Activated CD8-positive, alpha-beta memory T cell treated with anti-CD3 and anti-CD28 coated beads, Interleukin-2, amount 50 U/mL, for 24 hours (primary cell): ENCODE data around the gene LRIT2.

ENCODE experiments used
- DNase-seq: peaks from one replicate; pipeline ENCODE4 v3.0.0-alpha.2; 2020; ENCODE audit errors: extremely low read depth

Gene LRIT2

DNA sequence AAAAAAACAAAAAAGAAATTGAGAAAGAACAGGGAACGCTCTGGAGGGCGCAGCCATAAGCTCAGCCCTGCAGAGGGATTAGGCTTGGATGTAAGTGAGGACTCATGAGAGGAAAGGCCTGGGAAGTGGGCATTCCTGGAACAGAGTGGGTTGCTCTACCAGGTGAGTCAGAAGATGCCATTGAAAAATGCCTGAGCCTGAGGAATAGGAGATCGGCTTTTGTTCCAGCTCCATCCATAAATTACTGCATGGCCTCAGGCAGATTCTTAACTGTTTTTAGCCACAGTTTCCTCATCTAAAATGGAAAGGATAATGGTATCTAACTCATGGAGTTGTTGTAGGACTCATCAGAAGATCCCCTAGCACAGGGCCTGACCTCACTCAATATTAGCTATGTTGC lies 18.4 kb upstream of the LRIT2 start:
- DNase-seq = no peak

DNA sequence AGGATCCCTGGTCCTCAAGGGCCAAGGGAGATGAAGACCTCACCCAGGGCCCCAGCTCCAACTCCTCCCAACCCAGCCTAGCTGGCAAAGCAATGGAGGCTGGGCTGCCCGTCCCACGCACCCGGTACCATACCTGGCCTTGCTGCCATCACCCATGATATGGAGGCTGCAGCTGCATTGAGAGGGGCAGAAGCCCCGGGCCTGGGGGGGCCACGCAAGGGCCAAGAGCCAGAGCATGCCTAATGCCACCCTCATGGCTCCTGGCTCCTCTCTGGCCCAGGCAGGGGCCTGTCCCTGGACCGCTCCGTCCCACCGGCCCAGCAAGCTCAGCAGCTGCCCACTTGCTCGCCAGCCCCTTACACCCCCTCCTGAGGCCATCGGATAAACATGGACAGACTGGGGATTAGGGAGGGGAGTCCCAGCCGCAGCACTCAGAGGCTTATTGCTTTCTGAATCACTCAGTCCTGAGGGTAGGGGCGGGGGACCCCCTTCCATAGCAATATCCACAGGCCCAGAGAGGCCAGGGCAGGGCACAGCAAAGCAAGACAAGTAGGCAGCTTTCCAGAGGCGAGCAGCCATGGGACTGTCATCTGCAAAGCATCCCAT lies 15.9 kb upstream of the LRIT2 start, which contains the start of gene LRIT1:
Gene LRIT1 (minus strand): TSS at position 362 of the 606 bp plus-strand sequence. CDS start 107 bp downstream, at position 255.
- no peak for DNase-seq

DNA sequence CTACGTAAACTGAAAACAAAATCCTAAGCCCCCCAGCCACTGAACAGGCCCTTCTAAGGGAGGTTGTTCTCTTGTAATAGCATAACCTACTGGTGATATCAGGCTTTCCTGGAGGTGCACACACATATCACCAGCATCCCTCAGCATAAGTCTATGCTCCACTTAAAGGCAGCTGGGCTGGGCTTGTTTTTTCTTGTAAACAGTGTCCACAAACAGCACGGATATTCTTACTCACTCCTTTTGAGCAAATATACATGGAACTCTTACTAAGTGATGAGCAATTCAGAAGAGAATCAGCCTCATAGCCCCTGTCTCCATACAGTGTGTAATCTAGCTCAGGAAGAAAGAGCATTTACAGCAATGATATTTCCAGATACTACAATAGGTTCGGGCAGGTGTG lies 13.6 kb upstream of the LRIT2 start:
- no peak for DNase-seq

DNA sequence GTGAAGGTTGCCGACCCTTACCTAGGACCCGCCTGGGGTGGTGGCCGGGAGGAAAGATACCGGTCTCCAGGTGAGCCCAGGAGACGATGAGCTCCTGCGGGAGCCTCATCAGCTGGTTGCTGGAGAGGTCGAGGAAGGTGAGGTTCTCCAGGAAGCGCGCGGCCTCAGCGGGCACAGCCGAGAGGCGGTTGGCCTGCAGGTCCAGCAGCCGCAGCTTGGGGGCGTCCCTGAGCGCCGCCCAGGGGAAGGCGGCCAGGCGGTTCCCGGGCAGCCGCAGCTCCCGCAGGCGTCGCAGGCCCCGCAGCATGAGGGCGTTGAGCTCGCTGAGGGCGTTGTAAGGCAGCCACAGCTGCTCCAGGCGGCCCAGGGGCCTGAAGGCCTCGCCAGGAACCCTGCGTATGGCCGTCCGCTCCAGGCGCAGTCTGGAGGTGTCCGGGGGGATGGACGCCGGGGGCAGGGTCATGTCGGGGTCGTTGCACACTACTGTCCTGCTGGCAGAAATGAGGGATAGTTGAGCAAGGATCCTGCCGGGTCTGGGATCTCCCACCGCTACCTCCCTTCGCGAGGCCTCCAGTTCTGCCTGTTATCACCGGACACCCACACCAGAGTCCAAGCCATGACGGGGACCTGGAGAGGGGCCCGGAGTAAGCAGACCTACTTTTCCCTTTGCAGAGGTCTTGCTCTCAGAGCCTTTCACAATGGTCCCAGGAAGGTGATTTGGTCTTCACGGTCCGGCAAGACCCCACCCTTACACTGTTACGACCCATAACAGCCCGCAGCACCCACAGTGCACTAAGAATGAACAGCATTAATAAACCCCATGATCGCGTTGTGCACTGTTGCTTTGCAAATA lies 12.1 kb upstream of the LRIT2 start:
- no peak for DNase-seq

DNA sequence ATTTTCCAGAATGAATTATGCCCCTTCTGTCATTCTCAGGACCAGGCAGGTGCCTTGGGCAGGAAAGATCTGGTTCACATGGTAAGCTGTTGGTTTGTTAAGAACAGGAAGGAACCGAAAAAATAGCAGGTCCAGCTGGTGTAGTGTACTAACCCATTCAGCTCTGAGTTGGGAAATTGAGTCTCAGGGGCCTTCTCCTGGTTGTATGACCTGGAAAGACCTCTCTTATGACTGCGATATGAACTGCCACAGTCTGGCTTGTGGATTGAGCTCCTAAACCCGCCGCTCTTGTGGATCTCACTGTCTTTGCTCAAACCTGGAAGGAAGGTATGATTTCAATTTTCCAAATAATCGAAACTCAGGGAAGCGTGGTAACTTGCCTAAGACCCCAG lies 11.5 kb upstream of the LRIT2 start:
- DNase-seq = no peak

DNA sequence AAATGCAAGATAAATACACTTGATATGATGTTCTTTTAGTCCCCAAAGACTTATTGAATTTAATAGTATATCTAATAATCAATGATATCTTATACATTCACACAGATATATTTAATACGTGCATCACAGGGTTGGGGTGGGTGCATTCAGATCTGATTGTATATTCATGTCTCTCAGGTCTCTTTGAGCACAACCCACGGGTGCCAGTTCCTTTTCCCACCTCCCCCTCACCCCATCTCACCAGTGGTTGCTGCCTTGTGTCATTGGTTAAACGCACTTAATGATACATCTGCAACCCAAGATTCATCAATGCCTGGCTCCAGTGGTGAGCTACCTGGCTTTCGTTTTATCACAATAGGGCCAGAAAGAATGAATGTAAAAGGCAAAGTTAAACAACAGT lies 9.8 kb upstream of the LRIT2 start:
- no peak for DNase-seq

DNA sequence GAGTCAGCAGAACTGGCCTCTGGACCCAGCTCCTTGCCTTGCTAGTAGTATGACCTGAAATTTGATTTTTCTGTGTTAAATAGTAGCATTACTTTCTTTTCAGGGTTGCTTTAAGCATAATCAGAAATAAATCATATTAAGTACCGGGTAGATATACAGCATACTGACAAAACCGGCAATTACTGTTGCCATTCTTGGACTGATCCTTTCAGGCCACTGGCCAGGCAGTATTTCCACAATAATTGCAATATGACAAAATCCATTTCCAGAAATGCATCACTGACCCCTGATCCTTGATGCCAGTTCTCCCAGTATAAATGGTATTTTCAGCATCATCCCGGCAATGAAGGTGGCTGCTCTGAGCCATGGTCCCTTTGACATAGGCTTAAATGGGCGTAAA lies 9.1 kb upstream of the LRIT2 start:
- no peak for DNase-seq

DNA sequence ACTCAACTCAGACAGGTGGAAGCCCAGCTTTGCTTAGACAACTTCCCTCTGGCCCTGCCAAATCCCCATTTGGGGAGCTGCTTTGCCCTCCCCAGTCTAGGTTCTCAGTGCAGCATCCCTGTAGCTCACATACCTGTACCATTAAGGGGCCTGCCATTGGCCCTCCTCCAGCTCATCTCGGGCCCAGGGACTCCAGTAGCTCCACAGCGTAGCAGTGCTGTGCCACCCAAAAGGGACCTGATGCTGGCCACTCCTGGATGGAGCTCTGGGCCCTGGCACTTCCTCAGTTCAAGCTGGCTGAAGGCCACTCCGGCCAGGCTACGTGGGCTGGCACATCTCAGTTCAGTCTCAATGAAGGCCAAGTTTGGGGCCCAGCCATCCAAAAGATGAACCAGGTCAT lies 8.6 kb upstream of the LRIT2 start:
- no peak for DNase-seq

DNA sequence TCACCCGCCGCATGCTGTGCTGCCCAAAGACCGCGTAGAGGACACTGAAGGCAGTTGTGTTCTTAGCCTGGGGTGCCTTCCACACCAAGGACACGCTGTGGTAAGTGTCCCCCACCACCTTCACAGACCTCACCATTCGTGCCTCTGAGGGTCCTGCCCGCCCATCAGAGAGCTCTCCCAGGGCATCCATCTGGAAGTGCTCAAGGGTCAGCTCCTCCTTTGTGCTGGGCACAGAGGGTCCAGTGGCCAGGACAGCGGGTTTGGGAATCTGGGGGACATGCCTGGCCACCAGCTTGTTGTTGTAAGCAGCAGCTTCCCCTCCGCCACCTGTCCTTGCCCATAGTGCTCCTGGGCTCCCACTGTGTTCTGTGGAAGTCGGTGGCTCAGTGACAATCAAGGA lies 7.0 kb upstream of the LRIT2 start:
- no peak for DNase-seq

DNA sequence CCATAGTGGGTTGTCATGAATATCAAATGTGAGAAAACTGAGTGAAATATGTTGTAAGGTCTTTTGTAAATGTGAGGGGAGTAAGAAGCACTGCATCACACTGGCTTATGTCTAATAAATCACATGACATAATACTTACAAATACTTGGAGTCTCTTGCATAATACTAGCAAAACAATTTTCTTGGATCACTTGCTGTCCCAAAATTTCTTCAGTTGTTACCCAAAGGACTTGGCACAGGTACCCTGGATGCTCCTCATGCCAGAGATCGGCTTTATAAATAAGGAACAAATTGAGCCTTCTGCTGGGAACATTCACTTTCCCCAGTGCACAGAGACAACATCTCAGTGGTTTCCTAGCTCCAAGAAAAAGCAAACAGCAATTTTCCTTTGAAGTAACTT lies 5.0 kb upstream of the LRIT2 start:
- no peak for DNase-seq

DNA sequence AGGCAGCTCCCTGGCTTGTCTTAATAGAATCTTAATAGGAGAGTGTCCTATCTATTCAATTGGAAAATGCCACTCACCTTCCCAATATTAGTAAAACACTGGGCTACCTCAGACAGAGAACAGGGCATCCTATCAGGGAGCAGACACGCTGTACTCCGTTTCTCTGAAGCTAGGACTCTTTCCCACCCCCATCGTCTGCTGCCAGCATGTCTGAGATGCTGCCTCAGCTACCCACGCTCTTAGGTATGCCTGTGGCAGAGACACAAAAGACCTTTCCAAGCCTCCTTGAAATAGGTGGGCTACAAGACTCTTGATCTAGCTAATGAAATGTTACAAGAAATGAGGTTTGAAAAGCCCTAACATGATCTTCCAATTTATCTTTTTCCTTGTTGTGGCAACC lies 2.5 kb upstream of the LRIT2 start:
- DNase-seq = no peak

DNA sequence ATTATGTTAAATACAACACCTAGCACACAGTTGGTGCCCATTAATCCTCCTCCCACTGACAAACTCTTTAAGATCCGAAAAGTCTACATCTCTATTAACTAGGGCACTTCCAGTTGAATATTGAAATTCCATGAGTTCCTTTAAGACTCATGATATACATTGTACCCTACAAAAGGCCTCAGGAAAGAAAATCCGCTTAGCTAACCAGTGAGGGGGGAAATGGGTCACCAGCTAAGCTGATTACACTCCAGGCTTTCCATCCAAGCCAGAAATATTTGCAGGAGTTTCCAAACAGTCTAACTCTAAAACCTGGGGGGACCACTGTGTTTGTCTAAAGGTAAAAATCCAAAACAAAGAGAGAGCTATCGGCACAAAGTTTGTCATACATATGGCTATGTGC lies 1.3 kb upstream of the LRIT2 start:
- no peak for DNase-seq

DNA sequence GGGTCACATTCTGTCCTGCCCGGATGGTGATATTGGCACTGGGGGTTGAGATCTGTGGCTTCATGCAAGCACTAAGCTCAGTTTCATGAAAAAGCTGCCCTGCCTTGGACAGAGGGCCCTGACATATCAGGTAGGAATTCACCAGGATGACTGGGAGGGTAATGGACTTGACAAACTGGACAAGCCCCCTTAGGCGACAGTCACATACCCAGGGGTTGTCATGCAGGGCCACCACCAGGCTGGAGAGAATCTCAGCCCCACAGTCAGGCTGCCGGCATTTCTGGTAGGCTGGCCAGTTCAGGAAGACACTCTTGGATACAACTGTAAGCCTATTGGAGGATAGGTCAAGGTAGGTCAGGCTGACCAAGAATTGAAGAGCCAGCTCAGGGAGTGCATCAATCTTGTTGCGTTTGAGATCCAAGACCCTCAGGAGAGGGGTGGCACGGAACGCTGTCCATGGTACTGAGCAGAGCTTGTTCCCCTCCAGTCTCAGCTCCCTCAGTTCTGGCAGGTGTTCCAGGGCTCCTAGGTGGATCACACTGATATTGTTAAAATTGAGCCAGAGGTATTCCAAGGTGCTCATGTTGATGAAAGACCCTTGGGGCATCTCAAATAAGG lies 824 bp downstream of the LRIT2 start:
- DNase-seq = no peak

DNA sequence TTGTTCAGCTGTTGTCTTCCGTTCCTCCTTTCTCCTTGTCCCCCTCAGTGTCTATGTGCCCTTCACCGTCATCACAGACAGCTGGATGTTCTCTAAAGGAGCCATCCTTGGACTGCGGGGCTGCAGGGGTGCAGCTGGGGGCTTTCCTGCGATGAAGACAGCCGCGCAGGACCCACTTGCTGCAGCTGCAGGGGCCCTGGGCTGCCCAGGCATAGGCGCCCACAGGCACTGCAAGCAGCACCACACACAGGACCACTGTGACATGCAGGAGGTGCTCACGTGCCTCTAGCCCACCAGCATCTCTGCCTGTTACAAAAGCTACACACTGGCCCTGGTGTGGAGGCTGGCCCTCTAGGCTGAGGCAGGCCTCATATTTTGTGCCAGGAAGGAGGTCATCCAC lies 3.4 kb downstream of the LRIT2 start:
- no peak for DNase-seq

DNA sequence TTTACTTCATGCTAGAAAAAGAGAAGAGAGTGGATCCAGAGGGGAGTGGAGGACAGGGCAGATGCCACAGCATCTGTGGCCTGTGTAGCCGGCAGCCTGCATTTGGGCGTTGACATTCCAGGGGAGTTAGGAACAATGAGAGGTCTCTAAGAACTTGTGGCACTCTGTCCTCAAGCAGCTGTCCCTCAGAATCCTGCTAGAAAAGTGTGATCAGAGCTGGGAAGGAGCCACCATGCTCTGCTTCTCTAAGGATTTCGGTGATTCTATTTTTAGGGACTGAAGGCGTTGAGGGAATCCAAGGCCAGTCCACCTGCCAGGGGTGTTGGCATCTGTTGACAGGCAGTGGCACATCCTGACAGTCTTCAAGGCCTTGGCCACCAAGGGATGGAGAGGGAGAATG lies 7.6 kb downstream of the LRIT2 start:
- DNase-seq = no peak

DNA sequence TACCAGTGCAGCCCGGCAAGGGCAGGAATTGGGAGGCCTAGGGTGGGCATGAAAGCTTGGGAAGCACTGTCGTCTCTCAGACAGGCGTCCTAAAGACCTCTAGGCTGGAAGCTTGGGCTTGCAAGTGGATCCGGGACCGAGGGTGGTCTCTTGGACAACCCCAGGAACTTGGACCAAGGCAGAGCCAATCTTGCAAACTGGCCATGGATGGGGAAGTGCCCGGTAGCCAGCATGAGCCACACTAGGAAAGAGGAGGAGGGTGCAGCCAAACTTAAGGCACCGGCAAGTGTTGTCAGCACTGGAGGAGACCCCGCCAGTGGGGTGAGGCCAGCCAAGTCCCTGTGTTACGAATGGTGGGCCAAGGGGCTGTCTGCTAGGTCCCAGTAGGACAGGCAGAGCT lies 8.5 kb downstream of the LRIT2 start:
- no peak for DNase-seq

DNA sequence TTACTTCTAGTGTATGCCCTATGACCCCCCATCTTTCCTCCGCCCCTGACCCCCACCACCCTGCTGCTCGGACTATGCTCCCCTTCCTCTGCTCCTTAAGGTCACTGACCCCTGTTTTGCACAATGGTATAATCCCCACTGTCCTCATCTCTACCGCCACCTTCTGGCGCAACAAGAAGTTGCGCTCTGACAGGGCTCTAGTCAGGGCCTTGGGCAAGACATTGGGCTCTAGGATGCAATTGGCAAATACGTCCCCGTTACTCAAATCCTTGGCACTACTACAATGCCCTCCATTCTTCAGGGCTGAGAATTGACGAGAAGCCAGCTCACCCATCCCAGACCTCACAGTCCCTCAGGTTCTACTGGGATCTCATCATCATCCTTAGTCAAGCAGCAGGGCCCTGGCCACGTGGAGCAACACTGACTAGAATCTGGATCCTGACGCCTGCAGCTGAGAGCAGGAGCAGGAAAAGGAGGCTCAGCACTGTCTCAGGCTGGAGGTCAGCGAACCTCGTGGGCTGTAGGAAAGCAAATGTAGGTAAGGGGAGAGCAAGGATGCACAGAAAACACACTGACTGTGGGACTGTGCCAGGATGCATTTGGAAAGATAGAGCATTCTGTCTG lies 10.6 kb downstream of the LRIT2 start:
- no peak for DNase-seq

DNA sequence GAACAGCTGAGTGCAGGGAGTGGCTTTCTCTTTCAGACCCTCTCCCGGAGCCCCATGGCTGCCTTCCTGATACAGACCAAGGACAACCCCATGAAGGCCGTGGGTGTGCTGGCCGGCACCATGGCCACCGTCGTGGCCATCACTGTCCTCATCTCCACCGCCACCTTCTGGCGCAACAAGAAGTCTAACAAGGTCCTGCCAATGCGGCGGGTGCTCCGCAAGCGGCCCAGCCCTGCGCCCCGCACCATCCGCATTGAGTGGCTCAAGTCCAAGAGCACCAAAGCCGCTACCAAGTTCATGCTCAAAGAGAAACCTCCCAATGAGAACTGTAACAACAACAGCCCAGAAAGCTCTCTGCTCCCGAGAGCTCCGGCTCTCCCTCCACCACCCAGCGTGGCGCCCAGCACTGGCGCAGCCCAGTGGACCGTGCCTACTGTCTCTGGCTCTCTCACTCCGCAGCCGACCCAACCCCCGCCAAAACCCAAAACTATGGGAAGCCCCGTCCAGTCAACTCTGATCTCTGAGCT lies 11.2 kb downstream of the LRIT2 start:
- no peak for DNase-seq

DNA sequence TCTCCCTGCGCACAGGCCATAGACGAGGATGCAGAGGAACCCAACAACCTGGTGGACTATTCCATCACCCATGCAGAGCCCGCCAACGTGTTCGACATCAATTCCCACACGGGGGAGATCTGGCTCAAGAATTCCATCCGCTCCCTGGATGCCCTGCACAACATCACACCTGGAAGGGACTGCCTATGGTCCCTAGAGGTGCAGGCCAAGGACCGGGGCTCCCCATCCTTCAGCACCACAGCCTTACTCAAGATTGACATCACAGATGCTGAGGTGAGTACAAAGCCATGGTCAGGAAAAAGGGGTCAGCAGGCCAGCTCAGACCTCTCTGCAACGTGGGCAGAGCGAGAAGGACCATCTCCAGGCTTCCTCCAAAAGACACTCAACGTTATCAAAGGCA lies 12.3 kb downstream of the LRIT2 start:
- DNase-seq = no peak

DNA sequence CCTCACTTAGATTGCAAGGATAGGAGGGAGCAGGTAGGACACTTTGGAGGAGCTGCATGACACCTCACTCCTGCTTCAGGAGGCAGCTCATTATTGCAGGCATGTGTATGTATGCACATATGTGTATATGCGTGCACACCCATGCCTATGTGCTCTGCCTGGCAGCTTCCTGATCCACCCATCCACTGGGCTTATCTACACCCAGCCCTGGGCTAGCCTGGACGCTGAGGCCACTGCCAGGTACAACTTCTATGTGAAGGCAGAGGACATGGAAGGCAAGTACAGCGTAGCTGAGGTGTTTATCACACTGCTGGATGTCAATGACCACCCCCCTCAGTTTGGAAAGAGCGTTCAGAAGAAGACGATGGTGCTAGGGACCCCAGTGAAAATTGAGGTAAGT lies 13.3 kb downstream of the LRIT2 start:
- DNase-seq = no peak

DNA sequence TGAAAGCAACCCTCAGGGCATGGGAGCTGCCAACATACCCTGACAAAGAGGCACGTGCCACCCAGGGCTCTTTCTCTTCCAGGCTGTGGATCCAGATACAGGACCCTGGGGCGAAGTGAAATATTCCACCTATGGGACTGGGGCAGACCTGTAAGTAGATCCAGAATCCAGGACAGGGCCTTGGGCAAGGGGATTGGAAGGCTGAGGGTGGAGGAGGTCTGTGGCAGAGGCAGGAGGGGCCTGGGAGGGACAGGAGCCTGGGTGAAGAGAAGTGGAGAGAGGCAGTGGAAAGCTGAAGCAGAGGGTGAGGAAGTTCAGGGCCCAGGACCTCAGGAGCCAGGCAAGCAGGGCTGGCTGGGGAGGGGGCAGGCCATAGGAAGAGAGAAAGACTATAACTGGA lies 13.8 kb downstream of the LRIT2 start:
- DNase-seq = no peak

DNA sequence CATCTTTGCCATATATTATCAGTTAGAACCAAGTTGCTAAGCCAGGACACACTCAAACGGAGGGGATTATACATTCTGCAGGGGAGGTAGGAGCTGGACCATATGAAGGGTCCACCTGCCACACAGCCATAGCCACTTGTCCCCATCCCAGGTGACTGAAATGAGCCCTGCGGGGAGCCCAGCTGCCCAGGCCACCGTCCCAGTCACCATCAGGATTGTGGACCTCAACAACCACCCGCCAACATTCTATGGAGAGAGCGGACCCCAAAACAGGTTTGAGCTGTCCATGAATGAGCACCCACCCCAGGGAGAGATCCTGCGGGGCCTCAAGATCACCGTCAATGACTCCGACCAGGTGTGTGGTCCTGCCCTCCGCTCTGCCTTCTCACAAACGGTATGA lies 17.3 kb downstream of the LRIT2 start:
- DNase-seq = no peak
